Measurements from ENCODE around the gene MEI1.

- TF ChIP-seq CTCF (IDR thresholded peaks at IDR 0.05; ENCODE audit: insufficient read depth, low read length) = no peak
- no peak for TF ChIP-seq REST (IDR thresholded peaks at IDR 0.05; ENCODE audit: insufficient replicate concordance, low read depth)
These were observed 133.5 kb downstream of the MEI1 start, which contains the start of gene SREBF2 for GRCh38 chr22:41832553-41833368.

Data from HL-60 (cell line).